B cell (primary cell): ENCODE measurements around the gene CKAP5.

Experiments
- EZH2 ChIP-seq: IDR thresholded peaks from 2 replicates; pipeline ENCODE4 v1.6.1; 2012; ENCODE audit warnings: borderline replicate concordance, low read depth, mild to moderate bottlenecking, moderate library complexity, low read length; ENCODE audit not compliant: insufficient read depth, poor library complexity, severe bottlenecking
- TF ChIP-seq, protein P1 (sequence below): fragments of 200-600 bp; IDR thresholded peaks from one replicate; pipeline ENCODE4 v1.8.0; 2022; ENCODE audit warnings: antibody characterized with exemption, mild to moderate bottlenecking

DNA sequence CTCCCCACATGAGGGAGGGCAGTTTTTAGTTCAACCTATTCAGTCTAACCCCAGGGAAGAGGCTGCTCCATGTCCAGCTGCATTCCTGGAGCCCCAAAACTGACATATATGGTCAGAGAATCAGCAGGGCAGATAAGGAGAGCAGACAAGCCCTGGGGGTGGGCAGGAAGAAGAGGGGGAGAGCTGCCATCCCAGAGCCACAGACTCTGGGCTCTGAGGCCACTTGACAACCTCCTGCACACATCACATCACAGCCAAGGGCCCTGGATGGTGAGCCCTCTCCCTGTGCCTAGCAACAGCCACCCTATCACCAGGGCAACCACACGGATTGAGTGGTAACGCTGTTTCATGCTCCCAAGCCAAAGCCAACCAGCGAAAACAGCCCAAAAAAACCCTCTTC is 148.8 kb downstream of the CKAP5 start:
- TF ChIP-seq, protein P1, sequence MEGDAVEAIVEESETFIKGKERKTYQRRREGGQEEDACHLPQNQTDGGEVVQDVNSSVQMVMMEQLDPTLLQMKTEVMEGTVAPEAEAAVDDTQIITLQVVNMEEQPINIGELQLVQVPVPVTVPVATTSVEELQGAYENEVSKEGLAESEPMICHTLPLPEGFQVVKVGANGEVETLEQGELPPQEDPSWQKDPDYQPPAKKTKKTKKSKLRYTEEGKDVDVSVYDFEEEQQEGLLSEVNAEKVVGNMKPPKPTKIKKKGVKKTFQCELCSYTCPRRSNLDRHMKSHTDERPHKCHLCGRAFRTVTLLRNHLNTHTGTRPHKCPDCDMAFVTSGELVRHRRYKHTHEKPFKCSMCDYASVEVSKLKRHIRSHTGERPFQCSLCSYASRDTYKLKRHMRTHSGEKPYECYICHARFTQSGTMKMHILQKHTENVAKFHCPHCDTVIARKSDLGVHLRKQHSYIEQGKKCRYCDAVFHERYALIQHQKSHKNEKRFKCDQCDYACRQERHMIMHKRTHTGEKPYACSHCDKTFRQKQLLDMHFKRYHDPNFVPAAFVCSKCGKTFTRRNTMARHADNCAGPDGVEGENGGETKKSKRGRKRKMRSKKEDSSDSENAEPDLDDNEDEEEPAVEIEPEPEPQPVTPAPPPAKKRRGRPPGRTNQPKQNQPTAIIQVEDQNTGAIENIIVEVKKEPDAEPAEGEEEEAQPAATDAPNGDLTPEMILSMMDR = no peak
- no peak for TF ChIP-seq EZH2
